A673 (cell line): ENCODE measurements around the gene LAMA5. TPM values are rescaled to one million over a fixed set of nuclear protein-coding genes. Genes with fewer than 3 reads are reported as not detected.

ENCODE experiments used
- BruUV-seq: library from RNA; stranded (reverse); fragments of 400-500 nt; replicated peaks from 2 replicates; lab custom pipeline; 2021; lab: Mats Ljungman, UMichigan
- CTCF ChIA-PET: fragments of 300-600 bp; sonication (Branson Sonifier 250); formaldehyde crosslinking; loops from one replicate; lab custom pipeline; 2022; ENCODE audit warnings: antibody characterized with exemption; lab: Charles Lee
- POLR2A ChIA-PET: fragments of 300-600 bp; sonication (Branson Sonifier 250); formaldehyde crosslinking; loops from one replicate; lab custom pipeline; 2022; ENCODE audit warnings: antibody characterized with exemption; ENCODE audit not compliant: low non-redundant PET; lab: Charles Lee
- DNase-seq: peaks from one replicate; pipeline ENCODE4 v3.0.0-alpha.2; 2015; ENCODE audit warnings: low spot score
- H3K27ac ChIP-seq: fragments of 200-600 bp; sonication (generic); 2 replicates; pipeline ENCODE4 v1.5.1; 2016; ENCODE audit warnings: mixed run types, low read depth, mild to moderate bottlenecking, mixed read lengths, antibody characterized with exemption, low read length; ENCODE audit not compliant: poor library complexity, severe bottlenecking
- H3K27me3 ChIP-seq: fragments of 200-600 bp; sonication (generic); replicated peaks from 2 replicates; pipeline ENCODE4 v1.6.1; 2017; ENCODE audit warnings: mixed run types, low read depth, mild to moderate bottlenecking, mixed read lengths, antibody characterized with exemption, low read length; ENCODE audit not compliant: insufficient read depth, poor library complexity
- H3K36me3 ChIP-seq: fragments of 200-600 bp; sonication (generic); 2 replicates; pipeline ENCODE4 v1.6.1; 2016; ENCODE audit warnings: mixed run types, mild to moderate bottlenecking, mixed read lengths, antibody characterized with exemption, low read length; ENCODE audit not compliant: insufficient read depth, poor library complexity, severe bottlenecking
- H3K4me1 ChIP-seq: fragments of 200-600 bp; sonication (generic); 2 replicates; pipeline ENCODE4 v1.6.1; 2017; ENCODE audit warnings: mixed run types, mild to moderate bottlenecking, mixed read lengths, antibody characterized with exemption, low read length; ENCODE audit not compliant: insufficient read depth, poor library complexity, severe bottlenecking
- H3K4me3 ChIP-seq: fragments of 200-600 bp; sonication (generic); 2 replicates; pipeline ENCODE4 v1.5.1; 2016; ENCODE audit warnings: low read depth, mixed run types, mild to moderate bottlenecking, mixed read lengths, low read length; ENCODE audit not compliant: poor library complexity, severe bottlenecking
- H3K9me3 ChIP-seq: fragments of 200-600 bp; sonication (generic); 2 replicates; pipeline ENCODE4 v1.6.1; 2016; ENCODE audit warnings: mixed run types, low read depth, mild to moderate bottlenecking, mixed read lengths, antibody characterized with exemption, low read length; ENCODE audit not compliant: poor library complexity, severe bottlenecking
- CTCF ChIP-seq: fragments of 300-800, 200-600 bp; sonication (generic); conservative IDR thresholded peaks from 2 replicates; pipeline ENCODE4 v1.5.1; 2017; ENCODE audit warnings: low read depth, mild to moderate bottlenecking, antibody characterized with exemption, low read length, moderate library complexity, mixed read lengths
- EZH2 ChIP-seq: fragments of 200-600 bp; sonication (generic); IDR thresholded peaks from 2 replicates; pipeline ENCODE4 v1.6.1; 2017; ENCODE audit warnings: borderline replicate concordance, low read depth, mild to moderate bottlenecking, mixed read lengths, antibody characterized with exemption, low read length; ENCODE audit not compliant: poor library complexity, severe bottlenecking
- intact Hi-C: fragments of 100-400 bp; cut with micrococcal nuclease; formaldehyde crosslinking; loops from one replicate; pipeline ENCODE4 v1.10.0; 2022; ENCODE audit not compliant: unreplicated experiment
- total RNA-seq: library from RNA; stranded (reverse); gene quantifications from 2 replicates; pipeline ENCODE4 v1.2.3, GENCODE V29; 2021

LAMA5 gene
- total RNA-seq, 1 experiment from 2014 or later = 4.2 TPM

GRCh38 chr20:62344092-62344491 is 23.0 kb downstream of the LAMA5 start:
- H3K4me3 ChIP-seq = no peak overlapping the region
- CTCF ChIA-PET = interaction anchor here (0.6 to 0.7 kb wide), 2 partner anchors 36 to 42 kb away, joined by 5 to 7 read pairs; no protein-coding TSS in a partner anchor
- DNase-seq = no peak
- H3K9me3 ChIP-seq = no peaks in the 10 kb centered on the region
- H3K4me1 ChIP-seq = no peaks in the 10 kb centered on the region
- H3K27ac ChIP-seq = no peak overlapping the region
- no peak for TF ChIP-seq CTCF
- no peak for TF ChIP-seq EZH2
- no peaks in the 10 kb centered on the region for H3K27me3 ChIP-seq
- POLR2A ChIA-PET = no interaction called here
- intact Hi-C loops = no loop called here
- BruUV-seq = no TSS peak
- H3K36me3 ChIP-seq = no peaks in the 10 kb centered on the region

- CTCF ChIA-PET = no interaction called here
- Histone ChIP-seq H3K27me3 (no peaks in the 10 kb centered on the region), H3K9me3 (no peaks in the 10 kb centered on the region), H3K4me1 (no peaks in the 10 kb centered on the region), H3K4me3 (no peak overlapping the region), H3K27ac (no peak overlapping the region), H3K36me3 (no peaks in the 10 kb centered on the region)
- intact Hi-C loops = no loop called here
- POLR2A ChIA-PET = no interaction called here
- peak; percentile 44 for DNase-seq
- no peak for TF ChIP-seq CTCF
- no peak for TF ChIP-seq EZH2
- no TSS peak for BruUV-seq
Observed at GRCh38 chr20:62342910-62343309, 24.2 kb downstream of the LAMA5 start.

- no peak for TF ChIP-seq EZH2
- no peak for TF ChIP-seq CTCF
- Histone ChIP-seq H3K27ac (no peak overlapping the region), H3K36me3 (no peaks in the 10 kb centered on the region), H3K27me3 (no peaks in the 10 kb centered on the region), H3K9me3 (no peaks in the 10 kb centered on the region), H3K4me3 (no peak overlapping the region), H3K4me1 (no peaks in the 10 kb centered on the region)
- no peak for DNase-seq
- no TSS peak for BruUV-seq
- ChIA-PET POLR2A (no interaction called here), CTCF (interaction anchor here (0.6 kb wide), 1 partner anchor 74 kb away, joined by 8 read pairs; no protein-coding TSS in a partner anchor)
- intact Hi-C loops = no loop called here
Observed at GRCh38 chr20:62339647-62340062, 27.5 kb downstream of the LAMA5 start.
